Kidney (tissue), 14 donors: ENCODE results near the gene SIGLEC9. TPM values are rescaled to one million over a fixed set of nuclear protein-coding genes. Genes with fewer than 3 reads are reported as not detected.

ENCODE experiments used
- DNase-seq, 5 donors: peaks; one replicate each; pipeline ENCODE4 v3.0.0-alpha.2; 2013 to 2020
- FAIRE-seq: peaks from 2 replicates; lab custom pipeline; 2012; peaks lifted over from hg19 to GRCh38; lab: Jason Lieb, UNC
- H3K27ac ChIP-seq, 2 donors: one replicate each; pipeline ENCODE4 v1.7.0; 2013; ENCODE audit warnings: low read depth in 2 of 2, low read length in 2 of 2, inconsistent platforms in 1 of 2
- H3K27me3 ChIP-seq: one replicate; pipeline ENCODE4 v1.7.1; 2013; ENCODE audit warnings: low read length, inconsistent platforms; ENCODE audit not compliant: control insufficient read depth, insufficient read depth
- H3K36me3 ChIP-seq, 3 donors: one replicate each; pipeline versions ENCODE4 v1.7.0 to v1.7.1; 2013; ENCODE audit warnings: low read length in 3 of 3, control low read depth in 1 of 3, inconsistent platforms in 1 of 3; ENCODE audit not compliant: insufficient read depth in 3 of 3, control insufficient read depth in 2 of 3
- H3K4me1 ChIP-seq, 3 donors: one replicate each; pipeline versions ENCODE4 v1.7.0 to v1.7.1; 2013; ENCODE audit warnings: low read length in 3 of 3, inconsistent platforms in 1 of 3, low read depth in 1 of 3; ENCODE audit not compliant: control insufficient read depth in 2 of 3, insufficient read depth in 2 of 3
- H3K4me3 ChIP-seq, 3 donors: one replicate each; pipeline versions ENCODE4 v1.7.0 to v1.8.1; 2013; ENCODE audit warnings: low read length in 3 of 3, control low read depth in 1 of 3, inconsistent platforms in 1 of 3
- H3K9ac ChIP-seq, 3 donors: one replicate each; pipeline versions ENCODE4 v1.7.0 to v1.7.1; 2013; ENCODE audit warnings: low read length in 3 of 3, control low read depth in 1 of 3, inconsistent platforms in 1 of 3
- H3K9me3 ChIP-seq, 3 donors: one replicate each; pipeline versions ENCODE4 v1.7.0 to v1.7.1; 2013; ENCODE audit warnings: low read length in 3 of 3, control low read depth in 1 of 3, inconsistent platforms in 1 of 3; ENCODE audit not compliant: control insufficient read depth in 2 of 3, insufficient read depth in 1 of 3
- intact Hi-C: fragments of 100-400 bp; cut with DNase I; formaldehyde crosslinking; loops from one replicate; pipeline ENCODE4 v1.11.1; 2022
- polyA plus RNA-seq: library from polyadenylated mRNA; stranded (reverse); fragments of 350-450 nt; fragmentation: Illumina TruSeq; extraction: RNeasy Lipid Tissue Mini Kit (QIAGEN cat#74804); gene quantifications from one replicate; pipeline ENCODE4 v1.2.3, GENCODE V29; 2014; ENCODE audit warnings: low read depth, low replicate concordance; ENCODE audit not compliant: insufficient read depth
- total RNA-seq: library from RNA; stranded (reverse); fragmentation: NEBNext Ultra II Directional; extraction: Animal tissue kit (Norgen Biotek cat#: 25700); gene quantifications from one replicate; pipeline ENCODE4 v1.2.1, GENCODE V29; 2021
- TF ChIP-seq, protein P1 (sequence below): IDR thresholded peaks from 3 replicates; pipeline ENCODE4 v1.5.1; 2012; ENCODE audit warnings: mild to moderate bottlenecking, moderate library complexity, borderline replicate concordance; ENCODE audit not compliant: insufficient read depth; ENCODE audit errors: extremely low read depth
- donor health status: control.
- donor health status: control.
- donor health status: control.
- donor health status: control.
- donor health status: control.
- donor health status: DM: yes; HTN: yes; CAD: no.
- donor health status: Normal renal cell carcinoma (clear cell type).

The SIGLEC9 gene
- total and polyA plus RNA-seq, 2 donors from 2014 or later, result 1.6 to 8.1 TPM

DNA sequence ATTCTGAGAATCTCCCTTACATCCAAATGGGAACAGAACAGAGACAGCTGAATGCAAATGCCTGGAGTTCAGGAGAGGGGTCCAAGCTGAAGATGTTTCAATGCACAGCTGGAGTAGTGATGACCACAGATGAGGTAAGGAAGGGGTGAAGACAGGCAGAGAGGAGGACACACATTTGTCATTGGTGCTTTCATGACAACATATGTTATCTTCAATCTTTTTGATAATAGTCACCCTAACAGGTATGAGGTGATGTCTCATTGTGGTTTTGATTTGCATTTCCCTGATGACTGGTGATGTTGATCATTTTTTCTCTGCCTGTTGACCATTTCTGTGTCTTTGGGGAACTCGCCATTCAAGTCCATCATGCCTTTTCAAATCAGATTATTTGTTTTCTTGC, 36.6 kb downstream of the SIGLEC9 start:
- no peak for DNase-seq
- TF ChIP-seq, protein P1, sequence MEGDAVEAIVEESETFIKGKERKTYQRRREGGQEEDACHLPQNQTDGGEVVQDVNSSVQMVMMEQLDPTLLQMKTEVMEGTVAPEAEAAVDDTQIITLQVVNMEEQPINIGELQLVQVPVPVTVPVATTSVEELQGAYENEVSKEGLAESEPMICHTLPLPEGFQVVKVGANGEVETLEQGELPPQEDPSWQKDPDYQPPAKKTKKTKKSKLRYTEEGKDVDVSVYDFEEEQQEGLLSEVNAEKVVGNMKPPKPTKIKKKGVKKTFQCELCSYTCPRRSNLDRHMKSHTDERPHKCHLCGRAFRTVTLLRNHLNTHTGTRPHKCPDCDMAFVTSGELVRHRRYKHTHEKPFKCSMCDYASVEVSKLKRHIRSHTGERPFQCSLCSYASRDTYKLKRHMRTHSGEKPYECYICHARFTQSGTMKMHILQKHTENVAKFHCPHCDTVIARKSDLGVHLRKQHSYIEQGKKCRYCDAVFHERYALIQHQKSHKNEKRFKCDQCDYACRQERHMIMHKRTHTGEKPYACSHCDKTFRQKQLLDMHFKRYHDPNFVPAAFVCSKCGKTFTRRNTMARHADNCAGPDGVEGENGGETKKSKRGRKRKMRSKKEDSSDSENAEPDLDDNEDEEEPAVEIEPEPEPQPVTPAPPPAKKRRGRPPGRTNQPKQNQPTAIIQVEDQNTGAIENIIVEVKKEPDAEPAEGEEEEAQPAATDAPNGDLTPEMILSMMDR, result no peak
- no peak for FAIRE-seq
- no peaks in the 10 kb centered on the region for H3K27me3 ChIP-seq
- H3K4me3 ChIP-seq, result no peak overlapping the region
- H3K27ac ChIP-seq, result no peak overlapping the region
- H3K4me1 ChIP-seq, result no peaks in the 10 kb centered on the region
- intact Hi-C loops, result no loop called here
- H3K9me3 ChIP-seq, result no peaks in the 10 kb centered on the region
- H3K36me3 ChIP-seq, result no peaks in the 10 kb centered on the region
- H3K9ac ChIP-seq, result no peak overlapping the region

GRCh38 chr19:51161867-51162496, 37.3 kb downstream of the SIGLEC9 start:
- intact Hi-C loops, result no loop called here
- TF ChIP-seq, protein P1, result no peak
- H3K9ac ChIP-seq, result no peak overlapping the region
- H3K4me3 ChIP-seq, result no peak overlapping the region
- H3K27ac ChIP-seq, result no peak overlapping the region
- no peaks in the 10 kb centered on the region for H3K36me3 ChIP-seq
- DNase-seq (no peak), FAIRE-seq (no peak)
- H3K27me3 ChIP-seq, result no peaks in the 10 kb centered on the region
- H3K4me1 ChIP-seq, result no peaks in the 10 kb centered on the region
- H3K9me3 ChIP-seq, result no peaks in the 10 kb centered on the region

GRCh38 chr19:51163257-51163656, 38.6 kb downstream of the SIGLEC9 start:
- Histone ChIP-seq H3K9ac (no peak overlapping the region), H3K36me3 (no peaks in the 10 kb centered on the region), H3K4me1 (no peaks in the 10 kb centered on the region), H3K4me3 (no peak overlapping the region), H3K9me3 (no peaks in the 10 kb centered on the region), H3K27ac (no peak overlapping the region), H3K27me3 (no peaks in the 10 kb centered on the region)
- FAIRE-seq (no peak), DNase-seq (no peak)
- intact Hi-C loops, result no loop called here
- TF ChIP-seq, protein P1, result no peak

DNA sequence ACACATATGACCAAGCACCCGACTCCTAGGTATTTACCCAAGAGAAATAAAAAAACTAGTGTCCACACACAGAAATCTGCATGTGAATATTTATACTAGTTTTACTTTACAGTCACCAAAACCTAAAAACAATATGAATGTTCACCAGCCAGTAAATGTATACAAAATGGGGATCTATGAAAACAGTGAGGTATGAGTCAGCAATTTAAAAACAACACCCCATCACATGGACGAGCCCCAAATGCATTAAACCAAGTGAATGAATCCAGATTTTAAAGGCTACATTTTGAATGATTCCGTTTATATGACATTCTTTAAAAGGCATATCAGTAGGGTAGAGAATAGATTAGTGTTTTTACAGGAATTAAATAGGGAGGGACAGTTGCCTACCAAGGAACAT, 39.5 kb downstream of the SIGLEC9 start:
- Histone ChIP-seq H3K9me3 (no peaks in the 10 kb centered on the region), H3K9ac (no peak overlapping the region), H3K4me3 (no peak overlapping the region), H3K36me3 (no peaks in the 10 kb centered on the region), H3K4me1 (no peaks in the 10 kb centered on the region), H3K27me3 (no peaks in the 10 kb centered on the region), H3K27ac (no peak overlapping the region)
- TF ChIP-seq, protein P1, result no peak
- no peak for FAIRE-seq
- intact Hi-C loops, result no loop called here
- no peak for DNase-seq
